Hepatocyte (in vitro differentiated cells): ENCODE results near the gene SH3PXD2A.

Experiments
- CTCF ChIP-seq: fragments of 200-600 bp; sonication (generic); IDR thresholded peaks from 2 replicates; pipeline ENCODE4 v1.5.1; 2016; ENCODE audit warnings: antibody characterized with exemption, mild to moderate bottlenecking; ENCODE audit not compliant: poor library complexity
- EZH2 ChIP-seq: fragments of 200-600 bp; sonication (generic); IDR thresholded peaks from 2 replicates; pipeline ENCODE4 v1.6.1; 2016; ENCODE audit warnings: antibody characterized with exemption, mild to moderate bottlenecking, borderline replicate concordance
- EZH2phosphoT487 ChIP-seq: fragments of 200-600 bp; sonication (generic); IDR thresholded peaks from one replicate; pipeline ENCODE4 v1.6.1; 2018; ENCODE audit warnings: antibody characterized with exemption, mild to moderate bottlenecking, low read depth, moderate library complexity; ENCODE audit not compliant: unreplicated experiment, severe bottlenecking

- TF ChIP-seq EZH2 (no peak), CTCF (no peak), EZH2phosphoT487 (no peak)
Measured at GRCh38 chr10:103589074-103589630, 266.2 kb downstream of the SH3PXD2A start.
